ENCODE data around the gene FOXO4. TPM values are rescaled to one million over a fixed set of nuclear protein-coding genes. Genes with fewer than 3 reads are reported as not detected.

FOXO4 gene
- total and polyA plus RNA-seq, 12 donors = 12.2 to 67.8 (median 36.3) TPM

DNA sequence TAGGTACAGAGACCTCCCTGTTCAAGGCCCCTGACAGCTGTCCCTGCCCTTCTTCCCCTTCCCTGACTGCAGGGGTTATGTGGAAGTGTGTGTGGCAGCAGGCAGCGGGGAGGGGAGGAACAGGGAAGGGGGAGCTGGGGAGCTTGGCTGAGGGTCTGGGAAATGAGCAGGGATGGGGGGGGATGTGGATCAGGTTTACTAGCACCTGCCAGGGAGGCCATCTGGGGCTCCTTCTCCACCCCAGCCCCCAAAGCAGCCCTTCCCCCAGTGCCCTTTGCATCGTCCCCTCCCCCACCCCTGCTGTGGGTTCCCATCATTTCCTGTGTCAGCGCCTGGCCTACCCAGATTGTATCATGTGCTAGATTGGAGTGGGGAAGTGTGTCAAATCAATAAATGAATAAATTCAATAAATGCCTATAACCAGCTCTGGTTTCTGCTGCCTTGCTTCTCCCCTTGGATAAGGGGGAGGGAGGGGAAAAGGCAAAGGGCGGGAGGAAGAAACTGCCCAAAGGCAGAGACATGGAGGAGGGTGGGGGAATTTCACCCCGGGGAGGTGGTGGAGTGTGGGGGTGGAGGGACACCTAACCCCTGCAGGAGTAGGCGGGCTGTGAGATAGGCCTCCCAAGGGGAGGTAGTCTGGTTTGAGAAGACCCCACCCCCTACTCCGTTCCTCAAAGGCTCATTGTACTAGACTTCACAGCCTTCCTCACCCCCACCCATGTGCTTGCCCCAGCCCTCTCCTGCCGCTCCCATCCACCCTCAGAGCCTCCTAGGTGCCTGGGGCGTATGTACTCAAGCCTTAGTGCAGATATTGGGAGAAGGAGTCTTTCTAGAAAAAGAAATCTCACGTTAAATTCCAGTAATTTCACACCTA, 7.7 kb downstream of the FOXO4 start:
- Histone ChIP-seq H3K27ac (peak overlapping the region in 8 of 10 donors; percentile 20 to 75 (median 44)), H3K4me3 (peak overlapping the region in 2 of 10 donors; percentile 9 to 22), H3K36me3 (peaks cover 0 to 4% (median 0%) of the 10 kb centered on the region in 9 donors), H3K9me3 (no peaks in the 10 kb centered on the region), H3K27me3 (peaks cover 0 to 5% (median 0%) of the 10 kb centered on the region in 7 donors), H3K4me1 (peaks cover 0 to 42% (median 0%) of the 10 kb centered on the region in 9 donors)
- 35 to 42% methylated on average over 8 of the region's 10 CpGs for WGBS, 2 donors
- intact Hi-C loops (cut with DNase I) = no loop called here
- DNase-seq (peak in 1 of 2 donors; percentile 22), ATAC-seq (peak in 4 of 8 donors; percentile 18 to 50 (median 44))
- TF ChIP-seq, protein P1, sequence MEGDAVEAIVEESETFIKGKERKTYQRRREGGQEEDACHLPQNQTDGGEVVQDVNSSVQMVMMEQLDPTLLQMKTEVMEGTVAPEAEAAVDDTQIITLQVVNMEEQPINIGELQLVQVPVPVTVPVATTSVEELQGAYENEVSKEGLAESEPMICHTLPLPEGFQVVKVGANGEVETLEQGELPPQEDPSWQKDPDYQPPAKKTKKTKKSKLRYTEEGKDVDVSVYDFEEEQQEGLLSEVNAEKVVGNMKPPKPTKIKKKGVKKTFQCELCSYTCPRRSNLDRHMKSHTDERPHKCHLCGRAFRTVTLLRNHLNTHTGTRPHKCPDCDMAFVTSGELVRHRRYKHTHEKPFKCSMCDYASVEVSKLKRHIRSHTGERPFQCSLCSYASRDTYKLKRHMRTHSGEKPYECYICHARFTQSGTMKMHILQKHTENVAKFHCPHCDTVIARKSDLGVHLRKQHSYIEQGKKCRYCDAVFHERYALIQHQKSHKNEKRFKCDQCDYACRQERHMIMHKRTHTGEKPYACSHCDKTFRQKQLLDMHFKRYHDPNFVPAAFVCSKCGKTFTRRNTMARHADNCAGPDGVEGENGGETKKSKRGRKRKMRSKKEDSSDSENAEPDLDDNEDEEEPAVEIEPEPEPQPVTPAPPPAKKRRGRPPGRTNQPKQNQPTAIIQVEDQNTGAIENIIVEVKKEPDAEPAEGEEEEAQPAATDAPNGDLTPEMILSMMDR (IDR thresholded peaks at IDR 0.05) = no peak

DNA sequence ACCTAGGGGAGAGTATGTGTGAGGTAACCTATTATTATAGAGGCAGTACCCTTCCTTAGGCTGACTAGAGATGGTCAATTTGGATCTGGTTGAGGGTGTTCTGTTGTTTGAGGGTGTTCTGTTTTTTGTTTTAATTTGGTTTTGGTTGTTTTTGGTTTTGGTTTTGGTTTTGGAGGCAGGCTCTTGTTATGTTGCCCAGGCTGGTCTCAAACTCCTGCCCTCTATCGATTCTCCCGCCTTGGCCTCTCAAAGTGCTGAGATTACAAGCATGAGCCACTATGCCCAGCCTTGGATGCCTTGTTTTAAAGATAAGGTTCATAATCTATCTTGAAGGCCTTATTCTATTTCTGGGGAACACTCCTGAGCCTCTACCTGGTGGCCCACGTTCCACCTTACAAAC, 10.0 kb downstream of the FOXO4 start:
- ATAC-seq (no peak), DNase-seq (no peak)
- intact Hi-C loops (cut with DNase I) = no loop called here
- peaks cover 0 to 4% (median 0%) of the 10 kb centered on the region in 9 donors for H3K36me3 ChIP-seq
- TF ChIP-seq, protein P1 (IDR thresholded peaks at IDR 0.05) = no peak
- H3K27ac ChIP-seq = no peak overlapping the region
- WGBS, 2 donors = 90 to 97% methylated on average over 3 of the region's 3 CpGs
- H3K9me3 ChIP-seq = no peaks in the 10 kb centered on the region
- no peak overlapping the region for H3K4me3 ChIP-seq
- H3K27me3 ChIP-seq = no peaks in the 10 kb centered on the region
- peaks cover 0 to 44% (median 0%) of the 10 kb centered on the region in 9 donors for H3K4me1 ChIP-seq

DNA sequence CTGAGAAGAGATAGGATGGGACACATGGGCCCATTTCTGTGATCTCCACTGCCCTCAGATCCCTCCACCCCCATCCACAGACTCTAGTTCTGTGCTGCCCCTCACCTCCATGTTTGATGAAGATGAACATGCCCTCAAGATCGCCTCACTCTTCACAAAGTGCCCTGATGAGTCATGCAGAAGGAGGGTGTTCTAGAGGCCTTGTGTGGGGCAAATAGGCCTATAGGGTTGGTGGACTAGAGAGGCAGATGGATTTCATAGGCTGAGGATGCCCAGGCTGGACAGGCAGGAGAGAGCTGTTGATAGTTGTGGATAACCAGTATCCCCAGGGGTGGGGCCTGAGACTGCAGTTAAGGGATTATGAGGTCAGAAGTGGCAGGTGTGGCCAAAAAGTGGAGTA, 10.8 kb downstream of the FOXO4 start, which contains the start of gene CXorf65:
Gene CXorf65 (minus strand): TSS at position 314 of the 400 bp plus-strand sequence. CDS start 184 bp downstream, at position 130.
- Histone ChIP-seq H3K36me3 (no peaks in the 10 kb centered on the region), H3K4me1 (peaks cover 0 to 44% (median 0%) of the 10 kb centered on the region in 9 donors), H3K27me3 (peaks cover 0 to 5% (median 0%) of the 10 kb centered on the region in 7 donors), H3K27ac (no peak within 1 kb of the TSS), H3K9me3 (no peaks in the 10 kb centered on the region), H3K4me3 (no peak within 1 kb of the TSS)
- ATAC-seq = no peak
- intact Hi-C loops (cut with DNase I) = no loop called here
- WGBS, 2 donors = 93 to 100% methylated on average over 1 of the region's 1 CpG
- TF ChIP-seq, protein P1 (IDR thresholded peaks at IDR 0.05) = no peak
- DNase-seq = no peak

DNA sequence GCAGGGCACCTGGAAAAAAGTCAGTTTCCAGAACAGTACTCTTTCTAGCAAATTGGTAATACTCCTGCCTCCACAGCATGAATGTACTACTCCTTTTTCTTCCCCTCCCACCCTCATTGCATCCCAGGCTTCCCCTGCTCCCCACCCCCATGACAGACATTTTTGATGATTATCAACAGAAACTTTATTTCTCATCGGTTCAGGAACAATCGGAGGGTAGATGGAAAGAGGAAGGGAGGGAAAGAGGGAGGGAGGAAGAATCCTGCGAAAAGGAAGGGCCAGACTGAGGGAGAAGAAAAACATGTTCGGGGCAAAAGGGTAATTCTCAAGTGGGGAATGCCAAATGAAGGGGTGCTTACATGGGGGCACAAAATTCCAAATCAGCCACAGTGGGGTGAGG, 11.6 kb downstream of the FOXO4 start:
- H3K4me3 ChIP-seq = no peak overlapping the region
- 72 to 80% methylated on average over 4 of the region's 4 CpGs for WGBS, 2 donors
- H3K27ac ChIP-seq = no peak overlapping the region
- no peak for DNase-seq
- H3K9me3 ChIP-seq = no peaks in the 10 kb centered on the region
- TF ChIP-seq, protein P1 (IDR thresholded peaks at IDR 0.05) = no peak
- no peak for ATAC-seq
- no peaks in the 10 kb centered on the region for H3K36me3 ChIP-seq
- intact Hi-C loops (cut with DNase I) = no loop called here
- H3K27me3 ChIP-seq = peaks cover 0 to 8% (median 0%) of the 10 kb centered on the region in 7 donors
- peaks cover 0 to 44% (median 0%) of the 10 kb centered on the region in 9 donors for H3K4me1 ChIP-seq

All from heart right ventricle (tissue), 16 donors.